Measurements from ENCODE around the gene RPL36. TPM values are rescaled to one million over a fixed set of nuclear protein-coding genes. Genes with fewer than 3 reads are reported as not detected.
A peak's percentile ranks its signal among the peaks of the same experiment; 100 is the strongest.

The RPL36 gene
- total and polyA plus RNA-seq, 2 of the 8 experiments (the other 6 are each of a cell fraction or from before 2014, with no cell fraction given), result 951 to 1,075 TPM

- FAIRE-seq (no peak), DNase-seq (ENCODE audit: low read depth in 1 of 2, low spot score in 2 of 2) (no peak)
- Histone ChIP-seq H3K4me3 (ENCODE audit: extremely low read depth in 1 of 4, insufficient read depth in 2 of 4, low read depth in 3 of 4, low read length in 4 of 4) (no peak overlapping the region), H3K27me3 (replicated peaks in 1 of 4; ENCODE audit: control insufficient read depth in 3 of 4, extremely low read depth in 1 of 4, insufficient read depth in 3 of 4, low read length in 3 of 4) (no peaks in the 10 kb centered on the region), H2BK20ac (ENCODE audit: low read length) (no peak overlapping the region), H3K9ac (replicated peaks in 1 of 4; ENCODE audit: extremely low read depth in 1 of 4, low read depth in 3 of 4, low read length in 3 of 4) (no peak overlapping the region), H3K79me2 (ENCODE audit: control insufficient read depth in 1 of 2, insufficient read depth in 2 of 2, low read length in 2 of 2) (peaks cover 0 to 18% of the 10 kb centered on the region in 2 experiments; a peak in 1 of 4 replicates), H3K79me1 (ENCODE audit: low read depth, low read length) (peaks cover 6% of the 10 kb centered on the region), H2BK12ac (ENCODE audit: low read depth, low read length) (no peak overlapping the region), H3K36me3 (ENCODE audit: control insufficient read depth in 2 of 4, insufficient read depth in 4 of 4, low read length in 3 of 4) (peaks cover 41 to 85% (median 71%) of the 10 kb centered on the region in 4 experiments), H3K18ac (ENCODE audit: extremely low read depth, low read length) (no peak overlapping the region), H3K14ac (ENCODE audit: insufficient read length) (no peak overlapping the region), H4K5ac (ENCODE audit: insufficient read length, low read depth, low read length) (no peak overlapping the region), H3K27ac (ENCODE audit: low read depth, low read length) (no peak overlapping the region; the same call in 1 of the 2 replicates), H4K20me1 (replicated peaks in 1 of 2; ENCODE audit: control insufficient read depth in 1 of 2, insufficient read depth in 2 of 2, low read length in 2 of 2) (peaks cover 31 to 37% of the 10 kb centered on the region in 2 experiments), H3K4ac (replicated peaks; ENCODE audit: insufficient read length, low read depth, low read length) (no peak overlapping the region), H3K23me2 (ENCODE audit: low read depth, low read length) (no peaks in the 10 kb centered on the region; the same call in 1 of the 2 replicates), H4K91ac (replicated peaks; ENCODE audit: insufficient read length, low read length) (no peak overlapping the region), H3K56ac (replicated peaks; ENCODE audit: insufficient read length, low read depth, low read length) (no peak overlapping the region), H3K4me1 (replicated peaks in 1 of 4; ENCODE audit: control insufficient read depth in 3 of 4, insufficient read depth in 4 of 4, low read length in 3 of 4) (no peaks in the 10 kb centered on the region), H3K9me3 (ENCODE audit: insufficient read depth in 2 of 2, low read depth in 1 of 2, low read length in 1 of 2) (peaks cover 0 to 4% of the 10 kb centered on the region in 2 experiments; a peak in 1 of 4 replicates), H2BK15ac (ENCODE audit: low read length) (no peak overlapping the region), H2AFZ (ENCODE audit: low read length) (no peak overlapping the region), H3K4me2 (ENCODE audit: insufficient read depth in 1 of 2, low read depth in 2 of 2, low read length in 2 of 2) (no peak overlapping the region), H4K8ac (ENCODE audit: extremely low read depth, insufficient read depth, low read length) (0 out of 2 replicates have a peak overlapping the region, but pooled peaks have one; percentile 68), H3K23ac (ENCODE audit: insufficient read length) (no peak overlapping the region), H2BK120ac (replicated peaks; ENCODE audit: low read depth, low read length) (no peak overlapping the region), H2AK5ac (ENCODE audit: low read depth, low read length) (no peak overlapping the region), H2BK5ac (ENCODE audit: low read depth, low read length) (peak overlapping the region; percentile 52)
- POLR2A ChIA-PET (ENCODE audit: partially characterized antibody), result interaction anchor here (1.1 to 15.6 kb wide), 5 partner anchors 7 to 88 kb away, joined by 3 to 620 read pairs (median 10); partner anchors contain the start of genes CATSPERD, LONP1 and RPL36
- WGBS, 2 experiments (ENCODE audit: extremely low coverage in 1 of 2, insufficient coverage in 1 of 2, insufficient read length in 1 of 2, insufficient replicate concordance in 2 of 2, low coverage in 1 of 2, low lambda C conversion rate in 2 of 2, missing lambda C conversion rate in 1 of 2), result 85% methylated on average over 13 of the region's 25 CpGs; no CpG with 5 or more reads in 1 of the 2 experiments
- peak; percentile 36 to 78; a peak in 2 of 3 replicates for TF ChIP-seq POLR2A (IDR thresholded peaks at IDR 0.05; ENCODE audit: control extremely low read depth in 1 of 2, low read depth in 2 of 2, low read length in 2 of 2)
- no peak for TF ChIP-seq RFX5 (IDR thresholded peaks at IDR 0.05; ENCODE audit: borderline replicate concordance, low read depth, low read length)
- TF ChIP-seq POLR2AphosphoS5 (IDR thresholded peaks at IDR 0.05; ENCODE audit: low read depth, low read length), result peak; percentile 70
- CTCF ChIA-PET (ENCODE audit: partially characterized antibody), result interaction anchor here (0.8 to 1.8 kb wide), 3 partner anchors 9 to 23 kb away, joined by 3 to 5 read pairs (median 4); partner anchors contain the start of genes CATSPERD and LONP1
Observed at GRCh38 chr19:5697022-5697889, 7.2 kb downstream of the RPL36 start.
